K562 (cell line): ENCODE data around the gene ILK. TPM values are rescaled to one million over a fixed set of nuclear protein-coding genes. Genes with fewer than 3 reads are reported as not detected.

Source experiments
- ATAC-seq: fragments of 200-7000 bp; cut with Tn5 transposase; 3 replicates; pipeline ENCODE4 v1.9.1; 2020; ENCODE audit warnings: moderate library complexity
- BruUV-seq: library from RNA; stranded (reverse); fragments of 400-500 nt; replicated peaks from 2 replicates; lab custom pipeline; 2021; lab: Mats Ljungman, UMichigan
- CTCF ChIA-PET: fragments of 300-600 bp; formaldehyde crosslinking; extraction: SDS; loops from one replicate; lab custom pipeline; 2021; ENCODE audit warnings: low intra/inter-chr PET ratio; lab: Yijun Ruan, JAX
- POLR2A ChIA-PET: fragments of 300-600, 350-650 bp; sonication (Branson Sonifier 250); formaldehyde crosslinking; extraction: SDS; loops from one replicate; lab custom pipeline; 2021; ENCODE audit warnings: antibody characterized with exemption, inconsistent platforms; lab: Yijun Ruan, JAX
- DNase-seq, 4 experiments: peaks; one replicate each; pipeline versions ENCODE4 v3.0.0 to v3.0.0-alpha.2; 2011 to 2018; ENCODE audit warnings: low spot score in 3 of 4, mixed read lengths in 3 of 4; ENCODE audit errors: extremely low read depth in 1 of 4
- FAIRE-seq: peaks from 2 replicates; lab custom pipeline; 2011; peaks lifted over from hg19 to GRCh38; lab: Jason Lieb, UNC
- H2AFZ ChIP-seq: 2 replicates; pipeline ENCODE4 v1.6.0; 2011; ENCODE audit warnings: low read depth, low read length, control low read depth, inconsistent platforms
- H3K27ac ChIP-seq: fragments of 200-600 bp; 3 replicates; pipeline ENCODE4 v1.8.0; 2011; ENCODE audit warnings: low read depth, mild to moderate bottlenecking, control low read depth, inconsistent platforms, low read length, moderate library complexity, mixed read lengths; ENCODE audit errors: extremely low read depth
- H3K27me3 ChIP-seq, 2 experiments: fragments of 300-600 bp in 1 of 2; 2 replicates in 1 of 2; 3 replicates in 1 of 2; pipeline versions ENCODE4 v1.6.0 to v1.8.0; 2011; ENCODE audit warnings: inconsistent platforms in 2 of 2, low read length in 2 of 2, mild to moderate bottlenecking in 1 of 2, mixed read lengths in 1 of 2, moderate library complexity in 1 of 2; ENCODE audit not compliant: control insufficient read depth in 2 of 2, insufficient read depth in 2 of 2
- H3K36me3 ChIP-seq: fragments of 300-600 bp; 3 replicates; pipeline ENCODE4 v1.8.0; 2011; ENCODE audit warnings: mild to moderate bottlenecking, low read length, inconsistent platforms; ENCODE audit not compliant: control insufficient read depth, insufficient read depth
- H3K4me1 ChIP-seq, 2 experiments: fragments of 200-600 bp in 1 of 2; replicated peaks in 1 of 2; 2 replicates in 1 of 2; 3 replicates in 1 of 2; pipeline versions ENCODE4 v1.5.1 to v1.8.0; 2011; ENCODE audit warnings: inconsistent platforms in 2 of 2, low read length in 2 of 2, mild to moderate bottlenecking in 1 of 2, mixed read lengths in 1 of 2, moderate library complexity in 1 of 2; ENCODE audit not compliant: control insufficient read depth in 2 of 2, insufficient read depth in 2 of 2
- H3K4me2 ChIP-seq: 2 replicates; pipeline ENCODE4 v1.6.1; 2011; ENCODE audit warnings: low read length, control low read depth, inconsistent platforms, mixed read lengths; ENCODE audit not compliant: insufficient read depth
- H3K4me3 ChIP-seq: fragments of 200-600 bp; sonication (generic), shearing (Covaris generic); 2 replicates; pipeline ENCODE4 v1.5.1; 2016; ENCODE audit warnings: control low read depth, inconsistent platforms
- H3K79me2 ChIP-seq: fragments of 200-600 bp; 3 replicates; pipeline ENCODE4 v1.8.0; 2011; ENCODE audit warnings: low read length, inconsistent platforms; ENCODE audit not compliant: control insufficient read depth, insufficient read depth
- H3K9ac ChIP-seq, 2 experiments: 2 replicates each; pipeline versions ENCODE4 v1.6.0 to v1.6.1; 2011; ENCODE audit warnings: low read depth in 2 of 2, low read length in 2 of 2, control low read depth in 1 of 2, inconsistent platforms in 1 of 2, mild to moderate bottlenecking in 1 of 2, mixed read lengths in 1 of 2; ENCODE audit not compliant: insufficient read depth in 1 of 2
- H3K9me1 ChIP-seq: one replicate; pipeline ENCODE4 v1.6.0; 2011; ENCODE audit warnings: inconsistent platforms, mild to moderate bottlenecking, low read length, moderate library complexity; ENCODE audit not compliant: control insufficient read depth, insufficient read depth
- H3K9me3 ChIP-seq: replicated peaks from 2 replicates; pipeline ENCODE4 v1.5.1; 2011; ENCODE audit warnings: low read depth, low read length, inconsistent platforms; ENCODE audit not compliant: control insufficient read depth, insufficient read depth
- H4K20me1 ChIP-seq: replicated peaks from 2 replicates; pipeline ENCODE4 v1.6.1; 2011; ENCODE audit warnings: low read length, inconsistent platforms, mixed read lengths; ENCODE audit not compliant: control insufficient read depth, insufficient read depth
- GTF3C2 ChIP-seq: IDR thresholded peaks from 3 replicates; pipeline ENCODE4 v1.6.1; 2011; ENCODE audit warnings: borderline replicate concordance, mild to moderate bottlenecking, moderate library complexity; ENCODE audit not compliant: insufficient read length; ENCODE audit errors: extremely low read depth
- MEIS2 ChIP-seq: fragments of 450-650 bp; IDR thresholded peaks from 2 replicates; pipeline ENCODE4 v1.6.1; 2014; ENCODE audit warnings: mild to moderate bottlenecking; ENCODE audit not compliant: partially characterized antibody
- WGBS: fragments of 100-300 bp; shearing (Covaris generic); methylation state at CpG from one replicate; pipeline ENCODE4 v1.1.6; 2016; ENCODE audit warnings: low coverage, mixed read lengths; ENCODE audit not compliant: insufficient coverage; ENCODE audit errors: missing lambda C conversion rate; 5-methylcytosine and 5-hydroxymethylcytosine counted together
- in situ Hi-C: fragments of 300-500 bp; cut with MboI; formaldehyde crosslinking; loops from 4 replicates; pipeline ENCODE4 v1.15.0; 2018; ENCODE audit warnings: inconsistent platforms, mixed read lengths
- intact Hi-C: fragments of 100-400 bp; cut with micrococcal nuclease; formaldehyde crosslinking; loops from 2 replicates; pipeline ENCODE4 v1.14.2; 2022
- polyA plus RNA-seq, 8 experiments: library from polyadenylated mRNA; depleted of rRNA in 4 of 8; stranded (reverse) in 5 of 8; unstranded in 3 of 8; fragments of >200 nt; fragmentation: Nextera tagmentation in 2 of 8; fragmentation: Illumina TruSeq in 1 of 8; extraction: Ambion mirVana in 2 of 8; extraction: Trizol in 1 of 8; gene quantifications; 2 replicates each; pipeline versions ENCODE4 v1.2.1 to v1.2.3, GENCODE V29; 2011 to 2014; ENCODE audit warnings: inconsistent platforms in 1 of 8, missing spikeins in 1 of 8
- total RNA-seq, 7 experiments: library from RNA; depleted of rRNA in 6 of 7; stranded (reverse); fragments of >200 nt in 6 of 7; fragmentation: Illumina TruSeq in 2 of 7; extraction: Trizol in 2 of 7; gene quantifications; 2 replicates each; pipeline versions ENCODE4 v1.2.1 to v1.2.3, GENCODE V29; 2011 to 2021; ENCODE audit warnings: low replicate concordance in 1 of 7

ILK gene
- total and polyA plus RNA-seq, 9 of the 15 experiments (the other 6 are each of a cell fraction or from before 2014, with no cell fraction given), result 43.3 to 95.9 (median 58.9) TPM

- no peaks in the 10 kb centered on the region for H3K27me3 ChIP-seq
- ChIA-PET CTCF (no interaction called here), POLR2A (interaction anchor here (2.1 kb wide), 1 partner anchor 8 kb away, joined by 12 read pairs; no protein-coding TSS in a partner anchor)
- BruUV-seq, result no TSS peak
- TF ChIP-seq GTF3C2 (no peak), MEIS2 (peak; percentile 41)
- 76% methylated on average over 3 of the region's 3 CpGs for WGBS
- FAIRE-seq (no peak), DNase-seq (no peak), ATAC-seq (no peak)
- H3K27ac ChIP-seq, result no peak overlapping the region
- no peak overlapping the region for H3K4me2 ChIP-seq
- H3K9me1 ChIP-seq, result no peaks in the 10 kb centered on the region
- no peak overlapping the region for H2AFZ ChIP-seq
- H3K9ac ChIP-seq, result no peak overlapping the region
- H3K4me1 ChIP-seq, result peaks cover 15 to 26% of the 10 kb centered on the region in 2 experiments
- intact Hi-C loops (loop anchor here (2.0 kb wide), 1 partner anchor 69 kb away; the partner anchor contains the start of gene MRPL17), in situ Hi-C loops (no loop called here)
- H3K9me3 ChIP-seq, result no peaks in the 10 kb centered on the region
- H4K20me1 ChIP-seq, result no peaks in the 10 kb centered on the region
- H3K4me3 ChIP-seq, result no peak overlapping the region
- peaks cover 21% of the 10 kb centered on the region for H3K79me2 ChIP-seq
- H3K36me3 ChIP-seq, result peaks cover 51% of the 10 kb centered on the region
Observed at GRCh38 chr11:6613496-6613895, 9.9 kb downstream of the ILK start.
